DND-41 (cell line): ENCODE results near the gene MACROD2.

ENCODE experiments used
- ATAC-seq: fragments of 200-7000 bp; cut with Tn5 transposase; 3 replicates; pipeline ENCODE4 v1.9.1; 2021; ENCODE audit warnings: low read depth; ENCODE audit not compliant: insufficient read depth
- DNase-seq: peaks from one replicate; pipeline ENCODE4 v3.0.0-alpha.2; 2020
- H2AFZ ChIP-seq: 2 replicates; pipeline ENCODE4 v1.6.0; 2012; ENCODE audit warnings: low read depth, low read length
- H3K27ac ChIP-seq: 2 replicates; pipeline ENCODE4 v1.5.1; 2012; ENCODE audit warnings: low read length, inconsistent platforms
- H3K27me3 ChIP-seq: fragments of 200-600 bp; sonication (generic); 2 replicates; pipeline ENCODE4 v1.6.0; 2012; ENCODE audit warnings: low read length, mild to moderate bottlenecking, inconsistent platforms; ENCODE audit not compliant: insufficient read depth, poor library complexity
- H3K36me3 ChIP-seq: 2 replicates; pipeline ENCODE4 v1.5.1; 2012; ENCODE audit warnings: low read length, inconsistent platforms; ENCODE audit not compliant: insufficient read depth
- H3K4me1 ChIP-seq: 2 replicates; pipeline ENCODE4 v1.5.1; 2012; ENCODE audit warnings: mild to moderate bottlenecking, low read length; ENCODE audit not compliant: insufficient read depth
- H3K4me2 ChIP-seq: 2 replicates; pipeline ENCODE4 v1.6.0; 2012; ENCODE audit warnings: mild to moderate bottlenecking, moderate library complexity, low read length, inconsistent platforms; ENCODE audit not compliant: insufficient read depth
- H3K4me3 ChIP-seq, 2 experiments: fragments of 200-600 bp in 1 of 2; shearing (Covaris generic) in 1 of 2; 2 replicates each; pipeline ENCODE4 v1.5.1; 2012 to 2016; ENCODE audit warnings: inconsistent platforms in 2 of 2, low read length in 2 of 2, mild to moderate bottlenecking in 2 of 2, low read depth in 1 of 2, moderate library complexity in 1 of 2
- H3K79me2 ChIP-seq: 2 replicates; pipeline ENCODE4 v1.6.0; 2012; ENCODE audit warnings: low read length, inconsistent platforms; ENCODE audit not compliant: insufficient read depth
- H3K9ac ChIP-seq: 2 replicates; pipeline ENCODE4 v1.6.0; 2012; ENCODE audit warnings: low read depth, mild to moderate bottlenecking, inconsistent platforms, low read length, moderate library complexity
- H3K9me3 ChIP-seq: 2 replicates; pipeline ENCODE4 v1.5.1; 2012; ENCODE audit warnings: low read length, moderate library complexity, mild to moderate bottlenecking, inconsistent platforms; ENCODE audit not compliant: insufficient read depth, severe bottlenecking
- H4K20me1 ChIP-seq: 2 replicates; pipeline ENCODE4 v1.6.0; 2012; ENCODE audit warnings: low read length; ENCODE audit not compliant: insufficient read depth
- EZH2 ChIP-seq: IDR thresholded peaks from 3 replicates; pipeline ENCODE4 v1.6.1; 2012; ENCODE audit warnings: borderline replicate concordance, low read depth, mild to moderate bottlenecking, moderate library complexity, low read length, inconsistent platforms; ENCODE audit not compliant: severe bottlenecking
- TF ChIP-seq, protein P1 (sequence below): IDR thresholded peaks from 2 replicates; pipeline ENCODE4 v1.5.1; 2012; ENCODE audit warnings: borderline replicate concordance, low read length, moderate library complexity, mild to moderate bottlenecking; ENCODE audit not compliant: poor library complexity, severe bottlenecking; ENCODE audit errors: extremely low read depth

The MACROD2 gene

DNA sequence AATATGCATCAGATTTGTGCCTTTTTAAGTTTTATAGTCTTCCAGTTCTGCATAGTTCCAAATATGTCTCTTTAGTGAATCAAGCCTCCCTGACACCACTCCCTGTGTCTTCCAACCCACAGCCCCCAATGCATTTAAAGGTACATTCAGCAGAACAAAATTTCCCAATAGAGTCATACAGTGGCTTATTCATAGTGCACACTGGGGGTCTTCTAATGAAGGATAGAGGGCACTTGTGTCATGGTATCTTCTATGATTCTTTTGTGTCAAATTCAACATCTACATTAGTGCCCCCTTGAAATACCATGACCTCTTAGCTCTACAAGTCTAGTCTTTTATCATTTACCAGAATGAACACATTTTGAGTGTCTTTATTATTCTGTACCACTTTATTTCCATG, 308.3 kb downstream of the MACROD2 start:
- Histone ChIP-seq H3K9me3 (no peaks in the 10 kb centered on the region), H3K4me2 (no peak overlapping the region), H3K27me3 (peaks cover 4% of the 10 kb centered on the region), H4K20me1 (no peaks in the 10 kb centered on the region), H3K4me1 (no peaks in the 10 kb centered on the region), H3K9ac (no peak overlapping the region), H3K36me3 (no peaks in the 10 kb centered on the region), H3K79me2 (no peaks in the 10 kb centered on the region), H3K27ac (no peak overlapping the region), H2AFZ (no peak overlapping the region), H3K4me3 (no peak overlapping the region)
- TF ChIP-seq EZH2 = no peak
- TF ChIP-seq, protein P1, sequence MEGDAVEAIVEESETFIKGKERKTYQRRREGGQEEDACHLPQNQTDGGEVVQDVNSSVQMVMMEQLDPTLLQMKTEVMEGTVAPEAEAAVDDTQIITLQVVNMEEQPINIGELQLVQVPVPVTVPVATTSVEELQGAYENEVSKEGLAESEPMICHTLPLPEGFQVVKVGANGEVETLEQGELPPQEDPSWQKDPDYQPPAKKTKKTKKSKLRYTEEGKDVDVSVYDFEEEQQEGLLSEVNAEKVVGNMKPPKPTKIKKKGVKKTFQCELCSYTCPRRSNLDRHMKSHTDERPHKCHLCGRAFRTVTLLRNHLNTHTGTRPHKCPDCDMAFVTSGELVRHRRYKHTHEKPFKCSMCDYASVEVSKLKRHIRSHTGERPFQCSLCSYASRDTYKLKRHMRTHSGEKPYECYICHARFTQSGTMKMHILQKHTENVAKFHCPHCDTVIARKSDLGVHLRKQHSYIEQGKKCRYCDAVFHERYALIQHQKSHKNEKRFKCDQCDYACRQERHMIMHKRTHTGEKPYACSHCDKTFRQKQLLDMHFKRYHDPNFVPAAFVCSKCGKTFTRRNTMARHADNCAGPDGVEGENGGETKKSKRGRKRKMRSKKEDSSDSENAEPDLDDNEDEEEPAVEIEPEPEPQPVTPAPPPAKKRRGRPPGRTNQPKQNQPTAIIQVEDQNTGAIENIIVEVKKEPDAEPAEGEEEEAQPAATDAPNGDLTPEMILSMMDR = no peak
- ATAC-seq (no peak), DNase-seq (no peak)

DNA sequence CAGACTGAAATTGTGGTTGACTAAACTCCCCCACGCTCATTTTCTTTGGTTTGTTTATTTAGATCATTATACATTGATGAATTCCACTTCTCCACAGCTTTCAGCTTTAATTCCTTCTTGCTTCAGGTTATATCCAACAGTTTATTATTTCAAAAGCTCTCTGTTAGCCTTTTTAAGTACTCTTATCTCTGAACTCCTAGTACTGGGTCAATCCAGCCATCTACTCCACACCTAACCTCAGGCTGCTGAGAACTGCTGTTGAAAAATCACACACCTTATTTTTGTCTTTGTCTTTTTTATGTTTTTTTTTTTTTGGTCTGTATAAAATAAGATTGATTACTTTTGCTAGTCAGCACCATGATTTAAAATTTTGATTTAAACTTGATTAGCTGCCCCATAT, 309.2 kb downstream of the MACROD2 start:
- Histone ChIP-seq H3K79me2 (no peaks in the 10 kb centered on the region), H4K20me1 (no peaks in the 10 kb centered on the region), H3K4me2 (no peak overlapping the region), H3K9ac (no peak overlapping the region), H3K27ac (no peak overlapping the region), H3K4me3 (no peak overlapping the region), H3K36me3 (no peaks in the 10 kb centered on the region), H2AFZ (no peak overlapping the region), H3K27me3 (peaks cover 4% of the 10 kb centered on the region), H3K9me3 (no peaks in the 10 kb centered on the region), H3K4me1 (no peaks in the 10 kb centered on the region)
- ATAC-seq = no peak
- DNase-seq = no peak
- no peak for TF ChIP-seq EZH2
- TF ChIP-seq, protein P1 = no peak

DNA sequence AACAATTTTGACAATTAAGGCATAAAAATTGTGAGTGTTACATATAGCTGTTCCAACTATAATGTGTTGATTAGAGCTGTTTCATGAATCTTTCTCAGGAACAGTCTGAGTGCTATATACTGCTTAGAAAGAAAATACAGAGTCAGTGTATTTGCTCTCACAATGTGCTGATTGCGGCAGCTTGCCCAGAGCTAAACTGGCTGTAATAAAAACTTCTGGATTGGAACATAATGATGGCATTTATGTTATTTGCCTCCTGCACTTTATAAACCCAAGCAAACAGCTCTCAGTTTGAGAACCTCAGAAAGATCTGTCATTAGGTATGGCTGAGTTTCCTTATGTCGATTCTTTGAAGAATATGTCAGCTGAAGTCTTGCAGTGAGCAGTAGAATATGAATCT, 312.6 kb downstream of the MACROD2 start:
- DNase-seq = no peak
- H2AFZ ChIP-seq = no peak overlapping the region
- no peak overlapping the region for H3K9ac ChIP-seq
- H3K4me1 ChIP-seq = no peaks in the 10 kb centered on the region
- no peaks in the 10 kb centered on the region for H3K79me2 ChIP-seq
- H3K4me3 ChIP-seq = no peak overlapping the region
- no peaks in the 10 kb centered on the region for H4K20me1 ChIP-seq
- TF ChIP-seq EZH2 = no peak
- TF ChIP-seq, protein P1 = no peak
- ATAC-seq = no peak
- no peaks in the 10 kb centered on the region for H3K9me3 ChIP-seq
- peaks cover 9% of the 10 kb centered on the region for H3K27me3 ChIP-seq
- no peak overlapping the region for H3K27ac ChIP-seq
- H3K36me3 ChIP-seq = no peaks in the 10 kb centered on the region
- no peak overlapping the region for H3K4me2 ChIP-seq

DNA sequence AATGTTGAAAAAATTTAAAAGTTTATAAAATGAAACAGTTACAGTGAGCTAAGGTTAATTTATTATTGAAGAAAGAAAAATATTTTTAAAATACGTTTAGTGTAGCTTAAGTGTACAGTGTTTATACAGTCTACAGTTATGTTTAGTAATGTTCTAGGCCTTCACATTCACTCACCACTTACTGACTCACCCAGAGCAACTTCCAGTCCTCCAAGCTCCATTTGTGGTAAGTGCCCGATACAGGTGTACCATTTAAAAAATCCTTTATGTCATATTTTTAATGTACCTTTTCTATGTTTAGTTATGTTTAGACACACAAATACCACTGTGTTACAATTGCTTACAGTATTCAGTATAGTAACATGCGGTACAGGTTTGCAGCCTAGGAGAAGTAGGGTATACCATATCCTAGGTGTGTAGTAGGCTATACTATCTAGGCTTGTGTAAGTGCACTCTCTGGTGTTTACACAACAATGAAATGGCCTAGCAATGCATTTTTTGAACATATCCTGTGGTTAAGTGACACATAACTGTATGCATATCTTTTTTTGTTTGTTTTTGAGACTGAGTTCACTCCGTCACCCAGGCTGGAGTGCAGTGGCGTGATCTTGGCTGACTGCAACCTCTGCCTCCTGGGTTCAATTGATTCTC, 315.8 kb downstream of the MACROD2 start:
- H2AFZ ChIP-seq = no peak overlapping the region
- H3K4me3 ChIP-seq = no peak overlapping the region
- peaks cover 16% of the 10 kb centered on the region for H3K27me3 ChIP-seq
- no peak for ATAC-seq
- H3K27ac ChIP-seq = no peak overlapping the region
- H3K4me1 ChIP-seq = no peaks in the 10 kb centered on the region
- DNase-seq = no peak
- H3K36me3 ChIP-seq = no peaks in the 10 kb centered on the region
- TF ChIP-seq, protein P1 = no peak
- TF ChIP-seq EZH2 = no peak
- H4K20me1 ChIP-seq = no peaks in the 10 kb centered on the region
- H3K9me3 ChIP-seq = no peaks in the 10 kb centered on the region
- no peaks in the 10 kb centered on the region for H3K79me2 ChIP-seq
- H3K4me2 ChIP-seq = no peak overlapping the region
- H3K9ac ChIP-seq = no peak overlapping the region
